GM18526 (cell line): ENCODE measurements around the gene LYRM4.

Experiments used
- POLR2A ChIP-seq: IDR thresholded peaks from 3 replicates; pipeline ENCODE4 v1.6.1; 2011; ENCODE audit not compliant: insufficient read length; ENCODE audit errors: extremely low read depth

Gene LYRM4

GRCh38 chr6:5160206-5160605, 100.5 kb downstream of the LYRM4 start:
- TF ChIP-seq POLR2A: no peak

- TF ChIP-seq POLR2A: no peak
Observed at GRCh38 chr6:5159162-5159561, 101.6 kb downstream of the LYRM4 start.

GRCh38 chr6:5158180-5158579, 102.6 kb downstream of the LYRM4 start:
- no peak for TF ChIP-seq POLR2A

GRCh38 chr6:5157621-5158138, 103.1 kb downstream of the LYRM4 start:
- TF ChIP-seq POLR2A: no peak

GRCh38 chr6:5156627-5157026, 104.1 kb downstream of the LYRM4 start:
- TF ChIP-seq POLR2A: no peak

- no peak for TF ChIP-seq POLR2A
Observed at GRCh38 chr6:5155906-5156305, 104.8 kb downstream of the LYRM4 start.

GRCh38 chr6:5153186-5153585, 107.6 kb downstream of the LYRM4 start:
- no peak for TF ChIP-seq POLR2A

- TF ChIP-seq POLR2A: no peak
Observed at GRCh38 chr6:5152460-5152859, 108.3 kb downstream of the LYRM4 start.

GRCh38 chr6:5151955-5152401, 108.8 kb downstream of the LYRM4 start:
- TF ChIP-seq POLR2A: no peak

- TF ChIP-seq POLR2A: no peak
Observed at GRCh38 chr6:5151360-5151954, 109.3 kb downstream of the LYRM4 start.

GRCh38 chr6:5150551-5151075, 110.1 kb downstream of the LYRM4 start:
- TF ChIP-seq POLR2A: no peak

GRCh38 chr6:5149891-5150290, 110.9 kb downstream of the LYRM4 start:
- TF ChIP-seq POLR2A: no peak

- no peak for TF ChIP-seq POLR2A
Observed at GRCh38 chr6:5149159-5149704, 111.5 kb downstream of the LYRM4 start.

GRCh38 chr6:5146398-5146797, 114.4 kb downstream of the LYRM4 start:
- no peak for TF ChIP-seq POLR2A

GRCh38 chr6:5143634-5144311, 117.0 kb downstream of the LYRM4 start:
- TF ChIP-seq POLR2A: no peak

- no peak for TF ChIP-seq POLR2A
Observed at GRCh38 chr6:5142915-5143314, 117.8 kb downstream of the LYRM4 start.

GRCh38 chr6:5142131-5142530, 118.6 kb downstream of the LYRM4 start:
- TF ChIP-seq POLR2A: no peak

GRCh38 chr6:5141046-5141445, 119.7 kb downstream of the LYRM4 start:
- TF ChIP-seq POLR2A: no peak
